ENCODE results near the gene VEZF1.
"Not testable (repeated sequence)": the region's sequence is repeated elsewhere in the genome, so short reads cannot be mapped to it uniquely, and the experiment has no call there.

Gene VEZF1

DNA sequence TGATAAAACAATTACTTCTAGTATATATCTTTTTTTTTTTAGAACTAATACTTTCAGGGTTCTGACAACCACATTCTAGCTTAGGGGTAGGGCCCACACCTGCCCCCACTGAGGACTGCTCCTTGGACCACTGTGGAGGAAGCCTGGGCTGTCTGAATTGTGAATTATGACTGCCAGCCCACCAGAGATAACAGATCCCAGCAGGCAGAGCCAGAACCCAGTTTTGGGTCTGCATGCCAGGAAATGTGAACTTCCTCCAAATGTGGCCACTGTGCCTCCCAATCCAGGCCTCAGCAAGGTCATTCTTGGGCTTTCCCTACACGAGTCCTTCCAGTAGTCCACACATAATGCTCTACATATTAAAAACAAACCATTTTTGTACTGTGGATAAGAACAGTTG lies 15.9 kb downstream of the VEZF1 start:
- DNase-seq = no peak

DNA sequence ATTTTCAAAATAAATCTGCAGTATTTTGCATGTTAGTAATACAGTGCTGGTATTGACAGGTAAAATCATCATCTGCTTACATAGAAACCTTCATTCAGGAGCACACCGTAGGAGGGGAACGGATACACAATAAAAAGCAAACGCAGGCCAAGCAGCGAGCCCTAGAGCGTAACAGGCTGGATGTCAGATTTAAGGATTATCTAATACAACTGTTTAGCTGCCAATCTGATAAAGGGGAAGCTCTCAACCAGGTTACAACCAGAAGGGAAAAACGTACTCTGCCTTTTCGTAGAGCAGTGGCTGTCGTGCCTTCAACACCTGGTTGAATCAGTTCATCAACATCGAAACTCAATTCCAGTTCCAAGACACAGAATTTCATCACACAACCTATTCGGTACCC lies 16.5 kb downstream of the VEZF1 start:
- no peak for DNase-seq

DNA sequence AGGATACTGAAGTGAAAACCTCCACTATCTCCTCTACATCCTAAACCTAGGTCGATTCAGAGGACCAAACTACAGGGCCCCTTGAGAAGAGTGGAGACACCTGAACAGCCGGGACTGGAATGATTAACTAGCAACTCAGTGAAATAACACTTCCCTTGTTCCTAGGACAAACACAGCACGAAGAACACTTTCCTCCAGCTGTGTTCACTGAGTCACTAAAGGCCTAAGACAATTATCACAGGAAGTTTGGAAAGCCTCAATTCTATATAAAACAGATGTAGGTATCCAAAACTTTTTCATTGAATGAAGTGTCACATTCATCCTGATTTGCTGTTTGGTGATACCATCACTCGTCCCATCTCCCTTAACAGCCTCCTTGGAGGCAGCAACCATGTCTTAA lies 17.3 kb downstream of the VEZF1 start:
- no peak for DNase-seq

DNA sequence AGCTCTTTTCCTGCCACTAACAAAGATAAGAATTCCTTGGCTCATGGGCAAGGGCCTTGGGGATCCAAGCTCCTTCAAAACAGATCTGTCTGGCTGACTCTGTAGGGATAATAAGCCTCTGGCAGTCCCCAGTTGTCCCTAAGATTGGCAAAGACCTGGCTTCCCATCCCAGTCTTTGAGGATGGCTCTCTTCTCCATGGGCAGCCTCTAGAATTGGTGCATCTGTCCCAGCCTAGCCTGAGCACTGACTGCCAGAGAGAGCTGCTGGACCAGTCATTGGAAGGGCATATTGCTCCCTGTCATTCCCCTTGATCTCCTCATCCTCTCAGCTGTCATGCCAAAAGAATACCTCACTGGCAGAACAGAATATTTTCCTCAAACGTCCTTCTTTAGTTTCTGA lies 19.6 kb downstream of the VEZF1 start:
- no peak for DNase-seq

DNA sequence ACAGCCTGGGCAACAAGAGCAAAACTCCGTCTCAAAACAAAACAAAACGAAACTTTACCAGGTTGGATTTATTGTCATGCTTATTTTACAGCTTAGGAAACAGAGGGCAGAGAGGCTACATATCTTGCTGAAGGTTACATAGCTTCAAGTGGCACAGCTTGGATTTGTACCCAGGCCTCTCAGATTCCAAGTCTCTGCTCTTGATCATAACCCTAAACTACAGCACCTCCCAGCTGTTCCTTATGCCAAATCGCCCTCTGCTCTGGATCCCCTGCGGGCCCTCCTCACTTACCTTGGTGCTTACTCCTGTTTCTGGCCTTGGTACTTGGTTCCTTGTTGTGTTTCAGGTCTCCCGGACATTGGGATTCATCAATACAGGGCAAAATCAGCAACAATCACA lies 21.2 kb downstream of the VEZF1 start:
- no peak for DNase-seq

DNA sequence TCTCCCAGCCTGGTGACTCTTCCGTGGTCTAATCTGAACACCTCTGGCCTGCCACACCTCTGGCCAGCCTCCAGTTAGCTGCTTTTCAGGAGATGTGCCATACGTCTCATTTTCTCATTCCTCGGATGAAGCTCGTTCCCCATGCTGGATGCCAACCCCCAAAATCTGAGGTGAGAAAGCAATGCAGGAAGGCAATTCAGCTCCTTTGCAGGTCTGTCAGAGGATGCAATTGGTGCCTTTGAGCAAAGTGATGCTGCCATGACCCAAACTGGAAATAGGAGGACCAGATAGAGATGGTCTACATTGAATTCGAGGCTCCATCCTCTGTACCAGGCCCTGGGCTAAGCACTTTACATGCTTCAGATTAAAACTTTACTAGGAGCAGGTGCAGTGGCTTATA lies 21.8 kb downstream of the VEZF1 start:
- no peak for DNase-seq

DNA sequence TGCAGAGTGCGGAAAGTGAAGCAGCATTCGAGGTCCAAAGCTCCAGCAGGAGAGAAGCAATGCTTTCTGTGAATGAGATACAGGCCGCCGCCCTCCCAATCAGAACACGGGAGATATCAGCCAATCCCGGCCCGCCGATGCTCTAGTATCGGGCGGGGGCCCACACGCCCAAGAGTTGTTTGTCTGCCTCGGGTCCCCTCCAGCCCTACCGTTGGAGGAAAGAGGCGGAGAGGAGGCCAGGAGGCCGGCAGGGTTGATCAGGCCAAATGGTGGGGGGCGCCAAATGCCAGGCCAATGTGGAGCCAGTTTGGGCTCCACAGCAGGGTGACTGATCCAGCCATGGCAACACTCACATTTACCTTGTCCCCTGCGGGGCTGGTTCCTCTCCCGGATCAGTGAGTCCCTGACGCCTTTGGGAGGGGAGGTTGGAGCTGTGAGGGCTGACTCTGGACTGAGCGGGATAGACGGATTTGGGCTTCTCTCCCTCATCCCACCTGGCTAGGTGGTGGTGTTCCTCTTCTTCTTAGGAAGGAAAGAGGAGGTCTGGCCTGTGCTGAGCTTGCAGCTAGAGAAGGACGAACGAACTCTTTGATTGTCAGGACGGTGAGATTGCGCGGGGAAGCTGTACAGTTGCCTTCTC lies 22.4 kb downstream of the VEZF1 start:
- no peak for DNase-seq

DNA sequence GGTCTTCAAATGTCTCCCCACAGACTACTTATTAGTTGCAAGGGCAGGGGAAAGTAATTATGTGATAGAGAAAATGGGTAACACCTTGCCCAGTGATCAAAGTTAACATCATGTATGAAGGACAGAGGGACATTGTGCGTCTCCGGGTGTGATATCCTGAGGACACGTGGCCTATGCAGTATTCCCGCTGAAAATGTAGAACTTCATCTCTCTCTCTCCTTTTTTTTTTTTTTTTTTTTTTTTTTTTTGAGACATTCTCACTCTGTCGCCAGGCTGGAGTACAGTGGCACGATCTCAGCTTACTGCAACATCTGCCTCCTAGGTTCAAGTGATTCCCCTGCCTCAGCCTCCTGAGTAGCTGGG lies 24.9 kb downstream of the VEZF1 start:
- DNase-seq = no peak

DNA sequence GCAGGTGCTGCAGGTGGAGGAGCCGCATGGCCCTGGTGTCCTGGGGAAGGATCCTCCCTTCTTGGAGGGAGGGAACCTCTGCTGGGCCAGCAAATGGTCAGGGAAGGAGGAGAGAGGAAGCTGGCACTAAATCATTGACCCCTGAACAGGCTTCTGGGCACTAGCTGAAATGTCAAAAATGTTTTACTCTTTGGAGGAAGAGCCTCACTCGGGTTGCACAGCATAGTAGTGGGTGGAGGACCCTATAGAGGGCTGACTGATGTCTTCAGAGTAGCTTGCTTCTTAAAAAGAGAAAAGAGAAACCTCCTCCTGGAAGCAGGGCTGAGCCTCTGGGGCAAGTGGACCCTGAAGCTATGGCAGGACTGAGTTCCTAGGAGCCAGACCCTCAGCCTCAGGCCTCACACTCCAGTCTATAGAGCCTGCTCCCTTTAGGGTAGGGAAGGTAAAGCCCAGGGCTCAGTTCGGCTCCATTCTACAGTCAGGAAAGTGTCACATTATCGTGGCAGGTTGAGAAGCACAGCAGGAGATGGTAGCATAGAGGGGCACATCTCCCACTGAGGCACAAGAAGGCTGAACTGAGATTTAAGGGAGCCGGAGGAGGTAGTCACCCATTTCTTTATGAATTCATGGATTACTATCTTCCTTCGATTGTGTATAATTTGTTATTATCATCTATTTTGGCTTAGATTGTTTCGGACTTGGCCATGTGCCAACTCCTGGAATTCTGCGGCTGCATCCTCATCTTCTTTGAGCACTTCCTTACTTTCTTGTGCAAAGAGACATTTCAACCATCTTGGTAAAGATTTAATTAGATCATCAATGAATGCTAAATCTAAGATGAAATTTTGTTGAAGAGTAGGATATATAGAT lies 25.5 kb downstream of the VEZF1 start:
- DNase-seq = no peak

DNA sequence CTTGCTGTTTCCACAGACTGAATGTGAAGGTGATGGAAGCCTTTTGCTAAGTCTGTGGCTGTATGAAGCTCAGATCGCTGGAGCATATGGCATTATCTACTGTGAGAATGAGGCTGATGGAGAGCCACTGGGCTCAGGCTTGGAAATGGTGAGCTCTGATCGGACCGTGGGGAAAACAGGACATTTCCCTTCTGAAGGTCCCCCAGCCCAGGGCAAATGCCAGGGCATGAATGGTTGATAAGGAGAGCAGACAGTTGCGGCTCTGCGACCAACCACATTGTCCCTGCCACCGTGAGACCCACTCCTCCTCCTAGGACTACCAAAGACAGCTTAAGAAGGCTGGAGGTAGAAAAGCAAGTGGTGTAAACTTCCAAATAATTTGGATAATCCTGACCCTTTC lies 28.1 kb downstream of the VEZF1 start:
- DNase-seq = no peak

DNA sequence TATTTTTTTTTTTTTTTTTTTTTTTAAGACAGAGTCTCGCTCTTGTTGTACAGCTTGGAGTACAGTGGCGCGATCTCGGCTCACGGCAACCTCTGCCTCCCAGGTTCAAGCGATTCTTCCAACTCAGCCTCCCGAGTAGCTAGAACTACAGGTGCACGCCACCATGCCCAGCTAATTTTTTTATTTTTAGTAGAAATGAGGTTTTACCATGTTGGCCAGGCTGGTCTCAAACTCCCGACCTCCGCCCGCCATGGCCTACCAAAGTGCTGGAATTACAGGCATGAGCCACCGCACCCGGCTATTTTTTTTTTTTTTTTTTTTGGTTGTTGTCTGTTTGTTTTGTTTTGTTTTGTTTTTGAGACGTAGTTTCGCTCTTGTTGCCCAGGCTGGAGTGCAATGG lies 29.7 kb downstream of the VEZF1 start:
- DNase-seq = not testable (repeated sequence)

DNA sequence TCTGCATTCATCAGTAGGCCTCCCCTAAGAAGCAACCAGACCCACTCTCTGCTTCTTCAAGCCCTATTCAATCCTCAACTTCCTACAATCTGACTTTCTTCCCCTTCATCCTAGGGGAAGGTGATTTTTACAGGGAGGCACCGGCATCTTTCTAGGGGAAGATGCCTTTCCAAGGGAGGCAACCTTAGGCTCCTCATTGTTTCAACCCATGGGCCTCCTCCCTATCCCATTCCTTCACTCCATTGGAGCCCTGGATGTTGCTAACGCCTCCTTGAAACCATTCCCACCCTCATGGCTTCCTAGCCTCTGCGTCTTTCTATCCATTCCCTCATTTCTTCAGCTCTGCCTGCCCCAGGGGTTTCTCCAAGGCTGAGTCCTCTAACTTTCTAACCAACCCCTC lies 30.2 kb downstream of the VEZF1 start:
- DNase-seq = no peak

DNA sequence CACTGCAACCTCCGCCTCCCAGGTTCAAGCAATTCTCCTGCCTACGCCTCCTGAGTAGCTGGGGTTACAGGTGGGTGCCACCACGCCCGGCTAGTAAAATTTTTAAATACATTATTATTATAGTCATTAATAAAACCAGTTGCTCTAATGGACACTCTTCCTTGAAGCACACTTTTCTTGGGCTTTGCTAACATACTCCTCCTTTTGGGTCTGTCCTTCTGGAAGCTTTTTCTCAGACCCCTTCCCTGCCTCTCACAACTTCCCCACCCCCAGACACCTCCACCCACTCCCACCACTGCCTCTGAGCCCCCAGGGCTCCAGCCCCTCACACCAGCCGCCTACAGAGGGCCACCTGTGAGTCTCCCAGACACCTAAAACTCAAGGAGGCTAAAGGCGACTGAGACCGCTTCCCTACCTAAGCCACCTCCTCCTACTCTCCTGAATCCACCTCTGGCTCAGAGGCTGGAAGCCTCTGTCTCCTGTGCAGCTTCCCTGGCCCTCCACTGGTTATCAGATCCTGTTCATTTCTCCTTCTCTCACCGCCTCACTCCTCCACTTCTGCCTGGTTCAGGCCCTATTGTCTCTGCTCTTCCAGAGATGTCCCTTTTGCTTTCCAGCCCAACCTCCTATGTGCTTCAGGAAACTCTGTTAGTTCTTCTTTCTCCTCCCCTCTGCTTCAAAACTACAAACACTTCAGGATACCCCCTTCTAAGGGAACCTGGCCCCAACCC lies 30.8 kb downstream of the VEZF1 start:
- no peak for DNase-seq

DNA sequence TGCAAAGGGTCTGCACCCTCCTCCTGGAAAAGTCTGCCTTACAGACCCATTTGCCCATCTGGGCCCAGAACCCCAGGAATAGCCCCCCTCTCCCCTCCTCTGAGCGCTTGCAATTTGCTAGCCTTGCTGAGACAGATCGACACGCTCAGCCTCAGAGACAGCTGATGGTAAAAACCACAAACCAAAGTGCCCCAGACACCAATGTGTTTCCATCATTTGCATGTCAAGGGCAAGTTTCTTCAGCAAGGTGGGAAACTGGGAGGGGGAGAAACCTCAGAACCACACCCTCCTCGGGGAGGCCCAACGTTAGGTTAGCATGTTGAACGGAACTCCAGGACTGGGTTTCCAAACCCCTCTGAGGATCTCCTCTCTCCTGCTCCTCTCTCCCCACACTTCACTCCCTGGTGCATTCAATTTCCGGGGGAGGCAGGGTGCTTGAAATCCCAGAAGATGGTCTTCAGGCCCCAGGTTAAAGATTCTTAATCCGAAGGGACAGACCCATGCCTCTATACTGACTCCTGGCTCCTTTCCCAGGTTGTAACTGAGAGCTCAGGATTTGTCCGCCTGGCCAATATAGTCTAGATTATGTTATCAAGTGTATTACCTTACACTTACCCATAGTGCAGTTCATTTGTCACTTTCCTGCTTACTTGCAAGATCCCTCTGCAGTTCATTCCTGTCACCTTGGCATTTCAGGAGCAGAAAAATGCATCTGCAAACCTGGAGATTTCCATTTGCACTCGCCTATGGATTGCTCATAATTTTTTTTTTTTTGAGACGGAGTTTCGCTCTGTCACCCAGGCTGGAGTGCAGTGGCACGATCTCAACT lies 31.5 kb downstream of the VEZF1 start:
- DNase-seq = no peak

DNA sequence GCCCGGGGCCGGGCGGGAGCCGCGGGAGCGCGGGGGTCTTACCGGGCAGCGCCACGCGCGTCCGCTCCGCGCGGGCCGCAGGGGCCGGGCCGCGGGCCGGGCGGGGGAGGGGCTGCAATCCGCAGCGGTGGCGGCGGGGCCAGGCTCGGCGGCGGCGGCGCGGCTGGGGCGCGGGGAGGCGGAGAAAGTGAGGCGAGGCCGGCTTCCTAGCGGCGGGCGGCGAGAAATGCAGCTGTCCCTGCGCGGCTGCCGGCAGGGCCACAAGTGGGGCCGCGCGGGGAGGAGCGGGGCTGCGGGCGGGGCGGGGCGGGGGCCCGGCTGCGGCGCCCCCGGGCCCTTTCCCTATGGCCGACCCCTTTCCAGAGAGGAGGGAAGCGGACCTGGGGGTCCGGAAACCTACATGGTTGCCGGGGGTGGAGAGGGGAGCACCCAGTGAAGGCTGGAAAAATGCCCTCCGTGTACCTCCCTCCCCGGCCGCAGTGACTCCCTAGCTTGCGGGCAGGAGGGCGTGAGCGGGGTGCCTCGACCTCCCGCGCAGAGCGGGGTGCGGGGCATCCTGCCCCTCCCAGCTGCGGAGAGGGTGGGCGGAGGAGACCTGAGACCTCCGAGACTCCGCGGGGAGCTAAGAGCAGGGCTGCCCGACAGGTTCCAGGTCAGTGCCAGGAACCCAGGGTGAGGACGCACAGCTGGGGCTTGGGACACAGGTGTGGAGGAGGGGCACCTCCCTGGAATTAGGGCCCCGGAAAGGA lies 32.7 kb downstream of the VEZF1 start, which contains the start of gene CUEDC1:
CUEDC1 (minus strand) TSS at position 230 of the 749 bp plus-strand sequence. CDS start 69,848 bp downstream, outside the sequence.
- DNase-seq = peak; percentile 83

DNA sequence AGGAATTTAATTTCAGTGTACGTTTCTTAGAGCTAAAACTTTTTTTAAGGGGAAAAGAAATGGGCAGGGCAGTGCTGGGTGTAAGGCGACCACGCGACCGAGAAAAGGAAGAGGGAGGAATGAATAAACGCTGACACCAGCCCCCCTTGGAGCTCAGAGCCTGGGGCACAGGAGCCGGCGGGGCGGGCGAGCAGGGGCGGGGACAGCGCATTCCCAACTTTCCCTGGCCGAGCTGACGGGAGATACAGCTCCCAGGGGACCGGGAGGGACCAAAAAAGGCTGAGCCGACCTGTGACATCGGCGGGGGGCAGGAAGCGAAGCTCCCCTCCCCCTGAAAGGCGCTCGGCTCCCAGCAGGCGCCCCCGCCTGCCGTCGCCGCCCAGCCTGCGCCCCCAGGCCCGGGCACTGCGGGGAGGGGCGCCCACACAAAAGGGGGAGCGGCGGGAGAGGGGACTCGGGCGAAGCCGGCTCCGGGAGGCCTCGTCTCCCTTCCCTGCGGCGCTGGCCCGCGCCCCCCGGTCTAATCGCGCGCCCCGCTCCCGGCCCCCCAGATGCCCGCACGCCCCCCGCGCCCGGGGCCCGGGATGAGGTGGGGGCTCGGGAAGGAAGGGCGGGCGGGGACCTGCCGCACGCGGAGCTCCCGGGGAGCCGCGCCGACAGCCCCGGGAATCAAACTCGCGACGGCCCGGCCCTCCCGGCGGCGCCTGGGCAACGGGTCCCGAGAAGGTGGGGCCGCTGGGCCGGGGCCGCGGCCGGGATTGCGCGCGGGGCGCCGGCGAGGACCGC lies 33.5 kb downstream of the VEZF1 start:
- peak; percentile 86 for DNase-seq

DNA sequence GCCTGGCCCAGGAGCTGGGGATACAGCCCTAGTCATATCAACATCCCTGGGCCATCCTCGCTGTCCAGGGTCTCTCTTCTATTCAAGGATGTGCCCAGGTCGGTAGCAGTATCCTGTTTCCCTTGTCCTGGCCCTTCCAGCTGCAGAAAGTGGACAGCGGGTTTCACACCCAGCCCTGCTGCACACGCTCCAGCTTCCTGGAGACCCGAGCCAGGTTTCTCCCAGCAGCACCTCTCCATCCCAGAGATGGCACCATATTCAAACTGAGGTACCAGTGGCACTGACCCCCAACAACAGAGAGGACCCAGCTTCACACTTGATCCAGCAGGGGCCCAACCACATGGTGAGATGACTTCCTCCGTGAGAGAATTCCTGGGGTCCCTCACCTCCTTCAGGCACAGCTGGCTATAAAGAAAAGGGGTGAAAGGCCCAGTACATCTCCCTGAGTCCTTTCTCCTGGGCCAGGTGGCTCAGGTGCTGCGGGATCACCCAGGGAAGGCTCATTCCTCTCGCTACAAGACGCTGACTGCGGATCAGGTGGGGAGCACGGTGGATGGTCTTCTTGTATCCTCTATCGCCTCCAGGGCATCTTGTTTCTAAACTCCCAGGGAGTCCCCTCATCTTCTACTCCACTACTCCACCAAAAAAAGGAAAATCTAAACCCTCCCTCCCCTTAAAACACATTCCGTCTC lies 34.2 kb downstream of the VEZF1 start:
- no peak for DNase-seq

DNA sequence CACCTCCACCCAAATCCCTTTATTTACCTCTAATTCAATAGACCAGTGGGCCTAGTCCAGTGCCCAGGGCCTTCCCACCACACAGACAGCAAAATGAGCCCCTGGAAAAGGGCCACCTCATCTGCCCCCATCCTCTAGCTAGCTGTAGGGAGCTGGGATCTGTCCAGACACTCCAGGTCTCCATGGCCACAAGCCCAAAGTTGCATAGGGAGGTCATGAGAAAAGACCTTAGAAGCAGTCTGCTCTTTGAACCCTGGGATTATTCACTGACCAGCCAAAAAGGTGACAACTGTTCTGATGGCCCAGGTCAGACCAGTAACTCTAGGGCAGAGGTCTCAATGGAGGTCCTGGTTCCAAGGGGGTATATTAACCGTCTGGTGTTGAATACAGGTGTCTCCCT lies 34.8 kb downstream of the VEZF1 start:
- DNase-seq = no peak

DNA sequence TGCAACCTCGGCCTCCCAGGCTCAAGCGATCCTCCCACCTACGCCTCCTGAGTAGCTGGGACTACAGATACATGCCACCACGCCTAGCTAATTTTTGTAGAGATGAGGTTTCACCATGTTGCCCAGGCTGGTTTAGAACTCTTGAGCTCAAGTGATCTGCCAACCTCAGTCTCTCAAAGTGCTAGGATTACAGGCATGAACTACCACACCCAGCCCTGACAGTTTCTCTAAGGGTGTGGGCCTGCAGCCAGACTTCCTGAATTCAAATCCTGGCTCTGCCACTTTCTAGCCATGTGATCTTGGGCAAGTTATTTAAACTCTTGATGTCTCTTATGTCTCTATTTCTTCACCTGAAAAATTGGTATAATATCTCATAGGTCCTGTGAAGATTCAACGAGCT lies 38.4 kb downstream of the VEZF1 start:
- DNase-seq = no peak

DNA sequence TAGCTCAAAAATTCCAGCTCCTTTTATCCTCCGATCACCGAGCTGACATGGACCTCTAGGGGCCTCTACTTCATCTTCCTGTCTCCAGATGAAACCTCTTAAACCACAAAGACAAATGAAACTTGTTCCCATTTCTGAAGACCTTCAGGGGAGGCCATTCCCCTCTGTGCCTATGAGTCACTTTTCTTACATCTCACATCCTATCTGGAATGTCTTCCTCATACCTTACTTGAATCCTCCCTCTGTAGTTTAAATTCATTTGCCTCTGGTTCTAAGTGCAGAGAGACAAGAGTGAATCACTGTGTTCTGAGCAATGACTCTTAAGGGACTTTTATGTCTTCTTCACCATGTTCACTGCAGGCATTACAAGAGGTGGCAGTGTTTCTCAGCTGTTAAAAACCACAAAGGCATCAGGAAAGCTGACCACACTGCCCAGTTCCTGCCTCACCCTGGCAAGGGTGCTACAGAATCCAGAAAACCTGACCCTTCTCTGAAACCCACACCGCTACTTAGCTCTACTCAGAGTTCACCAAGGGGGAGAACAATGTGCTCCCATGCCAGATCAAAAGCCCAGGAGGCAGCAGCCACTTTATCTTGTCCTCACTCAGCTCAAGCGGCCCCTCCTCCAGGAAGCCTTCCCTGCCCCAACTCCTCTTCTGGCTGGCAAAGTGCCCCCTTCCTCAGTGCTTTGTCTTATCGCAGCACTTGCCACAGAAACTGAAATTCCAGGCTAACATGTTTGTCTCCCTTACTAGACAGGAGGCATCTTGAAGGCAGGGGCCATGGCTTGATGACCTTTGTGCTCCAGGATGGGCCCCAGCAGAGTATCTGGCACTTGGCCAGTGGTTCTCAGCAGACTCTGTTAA lies 39.3 kb downstream of the VEZF1 start:
- DNase-seq = no peak

Data from left hindlimb (tissue), 1 donor.